Activated CD4-positive, alpha-beta T cell treated with anti-CD3 and anti-CD28 coated beads, Interleukin-2, Interleukin-4, amounts not matched to agents 100 ng/mL and 50 ng/mL, durations not matched to agents 16 hours and 8 hours (primary cell): ENCODE measurements around the gene SZRD1.

ENCODE experiments used
- DNase-seq: peaks from one replicate; pipeline ENCODE4 v3.0.0-alpha.2; 2020; ENCODE audit warnings: low spot score

SZRD1 gene

DNA sequence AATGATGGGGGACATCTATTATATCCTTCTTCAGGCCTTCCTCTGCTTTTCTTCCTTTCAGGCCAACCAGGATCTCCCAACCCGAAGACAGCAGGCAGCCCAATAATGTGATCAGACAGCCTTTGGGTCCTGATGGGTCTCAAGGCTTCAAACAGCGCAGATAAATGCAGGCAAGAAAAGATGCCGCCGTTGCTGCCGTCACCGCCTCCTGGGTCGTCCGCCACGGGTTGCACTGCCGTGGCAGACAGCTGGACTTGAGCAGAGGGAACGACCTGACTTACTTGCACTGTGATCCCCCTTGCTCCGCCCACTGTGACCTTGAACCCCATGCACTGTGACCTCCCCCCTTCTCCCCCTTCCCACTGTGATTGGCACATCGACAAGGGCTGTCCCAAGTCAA lies 27.9 kb downstream of the SZRD1 start:
- no peak for DNase-seq

DNA sequence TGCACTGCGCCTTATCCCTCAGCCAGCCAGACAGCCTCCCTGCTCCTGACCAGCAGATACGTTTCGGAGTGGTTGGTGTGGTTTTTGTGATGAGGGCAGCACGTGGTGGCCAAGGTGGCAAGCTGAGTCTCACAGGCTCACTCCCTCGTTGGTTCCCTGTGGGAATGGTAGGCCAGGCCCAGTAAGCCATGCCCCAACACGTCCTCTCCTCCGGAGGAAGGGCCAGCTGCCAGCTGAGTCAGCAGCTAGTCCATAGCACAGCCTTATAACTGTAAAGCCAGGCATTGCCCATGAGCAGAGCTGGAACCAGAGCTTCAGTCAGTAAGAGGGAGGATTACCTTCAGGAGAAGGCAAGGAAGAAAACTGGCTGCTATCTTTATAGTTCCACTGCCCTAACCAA lies 29.5 kb downstream of the SZRD1 start:
- no peak for DNase-seq

DNA sequence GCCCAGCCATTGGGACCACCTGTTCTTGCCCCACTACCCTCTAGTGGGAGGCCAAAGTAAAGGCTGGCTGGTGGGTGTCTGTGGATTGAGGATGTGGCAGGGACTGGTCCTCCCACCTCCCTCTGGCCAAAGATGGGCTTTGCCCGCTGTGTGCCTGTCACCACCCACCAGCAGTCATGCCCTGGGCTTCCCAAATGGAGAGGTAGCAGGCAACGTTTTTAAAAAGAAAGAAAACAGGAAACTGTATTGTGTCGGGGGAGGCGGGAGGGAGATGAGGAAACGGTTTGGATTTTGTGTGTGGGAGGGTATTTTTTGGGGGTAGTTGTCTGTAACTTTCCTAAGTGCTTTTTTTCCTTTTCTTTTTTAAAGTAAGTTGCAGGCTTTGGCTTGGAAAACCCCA lies 30.1 kb downstream of the SZRD1 start:
- no peak for DNase-seq

DNA sequence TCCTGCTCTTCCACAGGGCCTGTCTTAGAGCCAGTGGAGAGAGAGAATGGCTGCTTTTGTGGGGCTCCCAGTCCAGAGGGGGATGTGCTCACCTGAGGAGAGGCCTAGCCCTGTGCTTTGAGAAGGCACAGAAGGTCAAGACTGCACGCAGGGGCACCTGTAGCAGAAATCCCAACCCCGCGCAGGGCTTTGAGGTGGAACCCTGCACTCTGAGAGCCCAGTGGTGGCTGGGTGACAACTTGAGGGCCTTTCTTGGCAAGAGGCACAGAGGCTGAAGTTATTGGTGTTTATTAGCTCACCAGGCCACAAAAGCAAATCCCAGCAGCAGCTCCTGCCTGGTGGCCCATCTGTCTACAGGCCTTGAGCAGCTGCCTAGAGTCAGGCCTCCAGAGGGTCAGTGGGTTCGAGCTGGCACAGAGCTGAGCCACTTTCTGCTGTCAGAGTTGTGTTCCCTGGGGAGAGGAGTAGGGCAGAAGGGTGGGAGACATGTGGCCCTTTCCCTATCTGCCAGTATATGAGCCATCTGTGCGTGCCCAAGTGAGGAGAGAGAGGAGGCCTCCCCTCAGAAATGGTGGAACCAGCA lies 31.4 kb downstream of the SZRD1 start:
- DNase-seq, result no peak

DNA sequence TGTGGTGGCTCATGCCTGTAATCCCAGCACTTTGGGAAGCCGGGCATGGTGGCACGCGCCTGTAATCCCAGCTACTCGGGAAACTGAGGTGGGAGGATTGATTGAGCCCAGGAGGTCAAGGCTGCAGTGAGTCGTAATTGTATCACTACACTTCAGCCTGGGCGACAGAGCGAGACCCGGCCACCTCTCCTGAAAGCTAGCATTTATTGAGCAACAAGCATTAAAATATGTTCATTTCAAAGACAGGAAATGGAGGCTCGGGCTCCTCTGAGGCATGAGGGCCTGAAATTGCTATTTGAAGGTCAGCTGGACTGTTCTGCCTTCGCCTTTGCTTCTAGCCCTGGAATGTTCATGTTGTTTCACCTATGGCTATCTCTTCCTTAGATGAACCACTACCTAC lies 35.7 kb downstream of the SZRD1 start:
- DNase-seq, result no peak

DNA sequence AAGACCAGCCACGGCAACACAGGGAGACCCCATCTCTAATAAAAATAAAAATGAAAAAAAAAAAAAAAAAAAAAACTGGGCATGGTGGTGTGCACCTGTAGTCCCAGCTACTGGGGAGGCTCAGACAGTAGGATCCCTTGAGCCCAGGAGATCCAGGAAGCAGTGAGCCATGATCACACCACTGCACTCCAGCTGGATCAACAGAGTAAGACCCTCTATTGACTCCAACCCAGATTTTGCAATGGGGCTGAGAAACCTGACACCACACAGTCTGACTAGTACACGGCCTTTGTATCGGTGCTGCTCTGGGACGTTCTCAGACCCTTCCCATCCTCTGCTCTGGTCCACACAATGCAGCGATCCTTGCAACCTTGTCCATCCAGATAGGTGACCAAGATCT lies 38.4 kb downstream of the SZRD1 start:
- DNase-seq, result no peak

DNA sequence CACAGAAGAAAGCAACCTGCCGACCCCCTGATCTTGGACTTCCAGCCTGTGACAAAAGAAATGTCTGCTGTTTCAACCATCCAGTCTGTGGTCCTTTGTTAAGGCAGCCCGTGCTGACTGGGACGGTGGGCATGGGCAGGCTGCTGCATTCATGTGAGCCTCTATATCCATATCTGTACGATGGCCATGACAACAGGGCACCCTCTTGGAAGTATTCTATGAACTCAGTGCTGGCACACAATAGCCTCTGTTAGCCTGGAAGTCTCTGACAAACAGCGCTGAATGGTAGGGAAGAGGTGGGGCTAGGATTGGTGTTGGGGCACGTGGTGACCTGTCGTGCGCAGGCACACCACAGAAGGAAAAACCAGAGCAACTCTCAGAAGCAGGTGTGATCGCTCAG lies 39.8 kb downstream of the SZRD1 start:
- no peak for DNase-seq

DNA sequence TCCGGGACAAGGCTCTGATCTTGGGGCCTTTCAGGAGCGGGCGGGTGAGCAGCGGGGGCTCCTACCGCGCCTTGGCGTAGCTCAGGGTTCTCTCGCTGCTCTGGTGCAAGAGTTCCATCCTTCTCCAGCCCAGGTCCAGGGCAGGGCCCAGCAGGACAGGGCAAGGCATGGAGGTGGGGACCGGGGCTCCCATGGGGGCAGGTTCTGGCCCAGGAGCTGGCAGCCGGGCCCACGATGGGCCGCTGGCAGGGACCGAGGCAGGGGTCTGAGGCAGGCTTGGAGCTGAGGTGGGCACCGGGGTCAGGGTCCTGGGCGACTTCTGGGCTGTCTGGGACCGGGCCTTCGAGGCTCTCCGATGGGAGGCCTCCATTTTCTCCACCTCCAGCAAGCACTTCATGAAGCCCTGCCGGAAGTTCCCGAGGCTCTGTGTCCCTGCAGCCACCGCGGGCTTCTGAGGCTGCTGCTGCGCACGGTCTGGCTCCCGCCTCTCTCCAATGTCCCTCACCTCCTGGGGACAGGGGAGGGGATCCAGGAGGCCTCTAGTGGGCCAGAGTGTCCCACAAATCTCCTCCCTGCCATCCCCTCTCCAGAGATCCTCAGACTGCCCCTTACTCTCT lies 42.6 kb downstream of the SZRD1 start:
- no peak for DNase-seq

DNA sequence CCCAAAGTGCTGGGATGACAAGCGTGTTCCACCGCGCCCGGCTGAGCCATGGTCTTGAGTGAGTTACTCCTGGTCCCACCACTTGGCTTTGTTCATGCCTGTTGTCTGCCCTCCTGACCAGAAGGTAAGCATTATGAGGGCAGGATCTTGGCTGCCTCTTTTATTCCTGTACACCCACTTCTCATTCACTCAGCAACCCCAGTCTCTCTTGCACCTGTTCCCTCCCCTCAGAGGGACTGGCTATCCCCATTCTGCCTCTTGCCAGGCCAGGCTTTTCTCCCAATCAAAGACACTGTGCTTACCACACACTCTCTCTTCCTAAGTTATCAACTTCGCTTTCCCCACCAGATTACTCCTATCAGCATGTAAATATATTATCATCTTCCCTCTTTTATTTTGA lies 43.8 kb downstream of the SZRD1 start:
- no peak for DNase-seq

DNA sequence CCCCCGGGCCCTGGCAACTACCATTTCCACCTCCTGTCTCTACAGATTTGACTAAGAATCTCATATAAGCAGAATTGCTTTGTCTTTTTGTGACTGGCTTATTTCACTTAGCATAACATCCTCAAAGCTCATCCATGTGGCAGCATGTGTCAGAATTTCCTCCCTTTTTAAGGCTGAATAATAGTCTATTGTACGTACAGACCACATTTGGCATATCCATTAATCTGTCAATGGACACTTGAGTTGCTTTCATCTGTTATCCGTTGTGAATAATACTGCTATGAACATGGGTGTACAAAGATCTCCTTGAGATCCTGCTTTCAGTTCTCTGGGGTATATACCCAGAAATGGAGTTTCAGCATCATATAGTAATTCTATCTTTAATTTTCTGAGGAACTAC lies 46.1 kb downstream of the SZRD1 start:
- no peak for DNase-seq

DNA sequence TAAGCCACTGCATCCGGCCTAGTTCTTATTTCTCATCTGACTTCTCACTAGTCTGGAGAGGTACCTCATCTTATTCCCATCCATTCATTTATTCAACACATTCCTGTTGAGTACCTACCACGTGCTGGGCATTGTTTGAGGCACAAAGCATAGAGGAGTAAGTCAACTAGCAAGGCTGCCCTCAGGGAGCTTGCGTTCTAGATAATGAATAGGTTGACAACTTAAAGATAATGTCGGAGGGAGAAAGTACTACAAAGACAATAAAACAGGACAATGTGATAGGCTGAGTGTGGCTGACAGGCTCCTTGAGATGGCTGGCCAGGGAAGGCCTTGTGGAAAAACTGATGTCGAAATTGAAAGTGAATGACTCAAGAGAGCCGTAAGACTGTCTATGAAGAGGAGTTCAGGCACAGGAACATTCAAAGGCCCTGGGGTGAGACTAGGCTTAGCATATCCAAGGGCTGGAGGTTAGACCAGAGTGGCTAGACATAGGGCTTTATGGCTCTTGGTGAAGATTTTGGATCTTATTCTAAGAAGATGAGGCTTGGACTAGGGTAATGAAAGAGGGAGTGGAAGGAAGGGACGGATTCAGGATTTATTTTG lies 51.9 kb downstream of the SZRD1 start:
- no peak for DNase-seq

DNA sequence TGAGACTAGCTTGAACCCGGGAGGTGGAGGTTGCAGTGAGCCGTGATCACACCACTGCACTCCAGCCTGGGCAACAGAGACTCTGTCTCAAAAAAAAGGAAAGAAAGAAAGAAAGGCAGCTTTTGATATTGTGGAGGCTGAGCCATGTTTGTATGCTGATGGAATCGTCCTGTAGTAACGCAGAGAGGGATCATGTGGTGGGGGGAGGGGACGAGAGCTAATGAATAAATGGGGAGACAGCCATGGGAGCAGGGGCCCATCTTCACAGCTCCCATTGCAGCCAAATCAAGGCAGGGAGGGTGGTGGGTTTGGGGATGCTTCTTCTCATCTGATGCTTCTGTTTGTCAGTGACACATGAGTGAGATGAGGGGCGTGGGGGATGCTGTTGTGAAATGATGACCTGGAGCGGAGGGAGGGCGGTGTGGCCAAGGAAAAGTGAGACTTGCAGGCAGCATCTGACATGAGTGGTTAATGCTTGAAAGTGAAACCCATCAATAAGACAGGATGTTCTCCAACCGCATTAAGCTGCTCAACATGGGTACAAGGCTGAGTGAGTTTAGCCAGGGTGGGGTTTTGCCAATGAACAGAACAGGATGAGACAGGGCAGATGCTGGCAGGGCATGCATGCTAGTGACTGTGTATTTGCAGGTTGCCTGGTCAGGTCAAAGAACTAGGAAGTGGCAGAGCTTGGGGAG lies 53.5 kb downstream of the SZRD1 start:
- peak; percentile 89 for DNase-seq

DNA sequence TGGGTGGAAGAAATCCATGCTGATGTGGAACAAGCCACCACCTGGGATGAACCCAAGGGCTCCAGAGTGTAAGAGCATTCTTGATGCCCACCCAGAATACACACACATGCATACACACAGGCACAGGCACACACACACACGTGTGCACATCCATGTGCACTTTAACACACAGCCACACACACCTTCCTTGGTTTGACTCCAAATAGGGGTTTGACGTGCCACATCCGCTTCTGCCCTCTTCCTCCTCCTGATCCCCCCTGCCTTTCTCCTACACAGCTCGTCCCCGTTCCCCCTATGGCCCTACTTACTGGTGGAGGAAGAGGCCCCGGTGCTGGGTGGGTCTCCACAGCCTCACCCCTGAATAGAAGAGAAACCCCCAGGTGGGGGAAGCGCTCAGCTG lies 54.2 kb downstream of the SZRD1 start:
- DNase-seq, result no peak

DNA sequence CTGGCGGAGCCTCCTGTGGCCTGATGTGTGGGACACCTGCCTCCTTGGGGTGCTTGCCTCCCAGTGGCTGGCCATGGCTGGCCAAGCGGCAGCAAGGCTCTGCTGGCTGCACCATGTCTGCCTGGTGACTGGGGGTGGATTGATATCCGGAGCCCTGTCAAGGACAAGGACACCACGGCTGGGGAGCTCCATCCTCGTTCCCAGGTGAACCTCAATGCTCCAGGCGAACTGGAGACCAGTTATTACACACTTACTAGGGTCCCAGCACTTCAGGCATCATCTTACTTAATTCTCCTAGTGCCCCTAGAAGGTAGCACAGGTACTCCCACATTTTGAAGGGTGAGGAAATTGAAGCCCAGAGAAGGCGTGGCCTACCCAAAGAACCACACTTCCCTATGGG lies 55.0 kb downstream of the SZRD1 start:
- DNase-seq, result no peak

DNA sequence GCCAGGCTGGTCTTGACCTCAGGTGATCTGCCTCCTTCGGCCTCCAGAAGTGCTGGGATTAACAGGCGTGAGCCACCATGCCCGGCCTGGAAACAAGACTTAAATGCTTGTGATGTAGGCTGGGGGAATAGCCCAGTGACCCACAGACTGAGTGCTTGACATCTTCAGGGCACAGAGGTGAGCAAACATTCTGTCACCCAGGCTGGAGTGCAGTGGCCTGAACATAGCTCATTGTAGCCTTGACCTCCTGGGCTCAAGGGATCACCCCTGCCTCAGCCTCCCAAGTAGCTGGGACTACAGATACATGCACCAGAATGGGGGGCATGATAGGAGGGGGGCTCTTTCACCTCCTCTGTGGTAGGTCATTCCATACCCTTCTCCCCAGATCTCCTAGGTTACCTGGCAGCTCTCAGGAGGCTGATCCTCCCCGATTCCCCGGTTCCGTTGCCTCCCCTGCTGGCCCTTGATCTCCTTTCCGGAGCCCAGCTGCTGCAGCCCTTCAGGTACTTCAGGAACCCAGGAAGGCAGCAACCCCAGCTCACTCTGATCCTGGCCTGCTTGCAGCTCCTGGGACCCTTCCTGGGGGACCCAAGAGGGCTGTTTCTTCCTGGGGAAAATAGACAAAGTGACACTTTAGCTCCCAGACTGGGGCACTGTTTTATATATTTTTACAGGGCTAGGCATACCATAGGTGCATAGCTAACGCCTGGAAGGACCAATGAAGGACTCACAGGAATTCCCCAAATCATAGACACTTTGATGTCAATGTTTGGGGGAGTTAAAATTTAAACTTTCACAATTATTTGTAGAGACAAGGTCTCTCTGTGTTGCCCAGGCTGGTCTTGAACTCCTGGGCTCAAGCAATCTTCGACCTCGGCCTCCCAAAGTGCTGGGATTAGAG lies 58.3 kb downstream of the SZRD1 start:
- no peak for DNase-seq

DNA sequence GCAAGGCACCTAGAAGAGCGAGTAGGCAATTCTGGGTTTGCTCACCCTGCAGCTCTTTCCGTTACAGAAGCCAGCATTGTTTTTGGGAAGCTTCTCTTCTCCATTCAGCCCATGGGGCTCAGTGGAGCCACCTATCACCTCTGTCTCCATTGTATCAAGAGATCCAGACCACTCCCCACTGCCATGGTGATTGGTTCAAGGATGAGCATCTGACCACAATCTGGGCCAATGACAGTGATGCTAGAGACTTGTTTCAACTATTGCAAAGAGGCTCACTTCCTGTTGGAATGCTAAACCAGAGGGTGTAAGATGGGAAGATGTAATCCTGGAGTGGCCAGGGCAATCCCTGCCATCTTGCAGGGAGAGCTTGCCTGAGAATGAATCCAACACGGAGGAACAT lies 63.6 kb downstream of the SZRD1 start:
- no peak for DNase-seq

DNA sequence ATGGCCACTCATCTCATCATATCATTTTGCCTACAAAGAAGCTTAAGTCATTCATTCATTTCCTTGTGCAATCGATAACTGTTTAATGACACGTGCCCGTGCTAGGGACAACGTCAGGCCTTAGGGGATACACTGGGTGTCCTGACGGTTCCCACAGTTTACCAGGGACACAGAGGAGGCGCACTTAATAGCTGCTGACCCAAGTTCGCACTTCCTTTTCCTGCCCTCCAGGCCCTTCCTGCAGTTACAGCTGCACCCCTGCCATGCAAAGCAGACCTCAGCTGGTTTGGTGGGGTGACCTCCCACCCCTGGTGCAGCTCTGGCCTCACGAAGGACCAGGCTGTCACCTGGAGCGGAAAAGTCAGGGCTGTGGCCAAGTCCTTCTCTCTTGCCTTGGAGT lies 66.0 kb downstream of the SZRD1 start:
- DNase-seq, result no peak

DNA sequence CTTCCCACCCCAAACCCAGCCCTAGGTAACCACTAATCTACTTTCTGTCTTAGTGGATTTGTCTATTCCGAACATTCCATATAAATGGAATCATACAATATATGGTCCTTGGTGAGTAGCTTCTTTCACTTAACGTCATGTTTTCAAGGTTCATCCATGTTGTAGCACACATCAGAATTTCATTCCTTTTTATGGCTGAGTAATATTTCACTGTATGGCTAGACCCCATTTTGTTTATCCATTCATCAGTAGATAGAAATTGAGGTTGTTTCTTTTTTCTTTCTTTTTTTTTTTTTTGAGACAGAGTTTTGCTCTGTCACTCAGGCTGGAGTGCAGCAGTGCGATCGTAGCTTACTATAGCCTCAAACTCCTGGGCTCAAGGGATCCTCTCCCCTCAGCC lies 67.0 kb downstream of the SZRD1 start:
- no peak for DNase-seq

DNA sequence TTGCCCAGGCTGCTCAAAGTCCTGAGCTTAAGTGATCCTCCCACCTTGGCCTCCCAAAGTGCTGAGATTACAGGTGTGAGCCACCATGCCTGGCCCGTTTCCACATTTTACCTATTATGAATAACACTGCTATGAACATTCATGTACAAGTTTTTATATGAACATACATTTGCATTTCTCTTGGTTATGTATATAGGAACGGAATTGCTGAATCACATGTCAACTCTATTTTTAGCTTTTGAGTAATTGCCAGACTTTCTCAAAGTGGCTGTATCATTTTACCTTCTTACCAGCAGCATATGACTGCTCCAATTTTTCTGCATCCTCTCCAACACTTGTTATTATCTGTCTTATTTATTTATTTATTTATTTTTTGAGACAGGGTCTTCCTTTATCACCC lies 67.5 kb downstream of the SZRD1 start:
- no peak for DNase-seq

DNA sequence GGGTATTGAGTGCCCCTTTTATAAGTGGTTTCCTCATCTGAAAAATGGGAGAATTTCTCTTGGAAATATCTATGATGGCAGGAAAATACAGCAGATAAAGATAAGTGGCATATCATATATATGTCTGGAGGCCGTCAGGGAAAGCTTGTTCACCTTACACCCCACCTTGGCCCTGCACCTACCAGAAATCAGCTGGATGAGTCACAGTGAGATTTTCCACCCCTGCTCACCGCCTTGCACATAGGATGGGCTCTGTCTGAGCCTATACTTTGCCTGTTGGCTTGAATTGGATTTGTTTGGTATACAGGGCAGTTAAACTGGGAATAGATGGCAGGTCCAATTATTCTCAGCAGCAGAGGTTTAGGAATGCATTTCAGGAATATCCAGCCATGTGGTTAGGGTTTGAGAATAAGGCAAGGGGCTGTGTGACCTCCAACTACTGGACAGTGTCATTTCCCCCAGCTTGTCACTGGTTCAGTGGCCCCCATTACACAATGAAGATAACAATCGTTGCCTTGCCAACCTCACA lies 70.0 kb downstream of the SZRD1 start, which contains the start of gene SPATA21:
TSS of gene SPATA21 (minus strand) at position 479 of the 529 bp plus-strand sequence. CDS start 6,053 bp downstream, outside the sequence.
- DNase-seq, result no peak

DNA sequence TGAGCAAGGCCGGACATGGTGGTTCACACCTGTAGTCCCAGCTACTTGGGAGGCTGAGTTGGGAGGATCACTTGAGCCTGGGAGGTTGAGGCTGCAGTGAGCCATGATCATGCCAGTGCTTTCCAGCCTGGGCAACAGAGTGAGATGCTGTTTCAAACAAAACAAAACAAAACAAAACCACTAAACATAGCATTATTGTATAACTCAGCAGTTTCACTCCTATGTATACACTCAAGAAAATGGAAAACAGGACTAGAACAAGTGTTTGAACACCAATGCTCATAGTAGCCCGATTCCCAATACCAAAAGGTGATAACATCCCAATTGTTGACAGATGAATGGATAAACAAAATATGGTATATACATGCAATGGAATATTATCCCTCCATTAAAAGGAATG lies 71.5 kb downstream of the SZRD1 start:
- DNase-seq, result no peak

DNA sequence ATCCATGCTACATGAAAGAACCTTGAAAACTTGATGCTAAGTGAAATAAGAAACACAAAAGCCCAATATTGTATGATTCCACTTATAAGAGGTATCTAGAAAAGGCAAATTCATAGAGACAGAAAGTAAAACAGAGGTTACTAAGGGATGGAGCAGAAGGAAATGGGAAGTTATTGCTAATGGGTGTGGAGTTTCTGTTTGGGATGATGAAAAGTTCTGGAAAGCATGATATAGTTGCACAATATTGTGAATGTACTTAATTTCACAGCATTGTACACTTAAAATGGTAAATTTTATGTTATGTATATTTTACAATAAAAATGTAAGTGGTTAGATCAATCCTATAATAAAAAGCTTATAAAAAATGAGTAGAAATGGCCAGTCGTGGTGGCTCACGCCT lies 71.9 kb downstream of the SZRD1 start:
- DNase-seq, result no peak
